H1 (cell line): ENCODE results near the gene PARP1. TPM values are rescaled to one million over a fixed set of nuclear protein-coding genes. Genes with fewer than 3 reads are reported as not detected.

Source experiments
- CTCF ChIA-PET: fragments of 300-600 bp; sonication (Branson Sonifier 250); formaldehyde crosslinking; loops from one replicate; lab custom pipeline; 2021; ENCODE audit not compliant: partially characterized antibody; lab: Charles Lee
- POLR2A ChIA-PET: fragments of 300-600 bp; sonication (Branson Sonifier 250); formaldehyde crosslinking; loops from one replicate; lab custom pipeline; 2021; ENCODE audit warnings: inconsistent platforms; ENCODE audit not compliant: partially characterized antibody; lab: Charles Lee
- DNase-seq, 2 experiments: peaks; one replicate each; pipeline versions ENCODE4 v3.0.0 to v3.0.0-alpha.2; 2010 to 2022; ENCODE audit warnings: low spot score in 2 of 2, low read depth in 1 of 2, mixed read lengths in 1 of 2
- FAIRE-seq: peaks from 2 replicates; lab custom pipeline; 2011; peaks lifted over from hg19 to GRCh38; lab: Jason Lieb, UNC
- H2AFZ ChIP-seq: 2 replicates; pipeline ENCODE4 v1.8.1; 2012; ENCODE audit warnings: low read length, inconsistent platforms
- H2AK5ac ChIP-seq: 2 replicates; pipeline ENCODE4 v1.6.1; 2013; ENCODE audit warnings: low read depth, low read length
- H2BK120ac ChIP-seq: replicated peaks from 2 replicates; pipeline ENCODE3; 2013; ENCODE audit warnings: low read depth, low read length, inconsistent platforms
- H2BK12ac ChIP-seq: 2 replicates; pipeline ENCODE4 v1.6.1; 2013; ENCODE audit warnings: low read depth, low read length
- H2BK15ac ChIP-seq: 2 replicates; pipeline ENCODE4 v1.6.1; 2013; ENCODE audit warnings: low read length
- H2BK20ac ChIP-seq: 2 replicates; pipeline ENCODE4 v1.6.1; 2013; ENCODE audit warnings: low read length
- H2BK5ac ChIP-seq: 2 replicates; pipeline ENCODE4 v1.6.1; 2013; ENCODE audit warnings: low read depth, low read length
- H3K14ac ChIP-seq: 2 replicates; pipeline ENCODE4 v1.6.1; 2013; ENCODE audit warnings: inconsistent platforms; ENCODE audit not compliant: insufficient read length
- H3K18ac ChIP-seq: 2 replicates; pipeline ENCODE4 v1.6.1; 2013; ENCODE audit warnings: low read length; ENCODE audit errors: extremely low read depth
- H3K23ac ChIP-seq: 2 replicates; pipeline ENCODE4 v1.6.1; 2013; ENCODE audit warnings: inconsistent platforms; ENCODE audit not compliant: insufficient read length
- H3K23me2 ChIP-seq: 2 replicates; pipeline ENCODE4 v1.6.1; 2013; ENCODE audit warnings: low read depth, low read length
- H3K27ac ChIP-seq: 2 replicates; pipeline ENCODE4 v1.6.1; 2011; ENCODE audit warnings: low read depth, low read length, inconsistent platforms
- H3K27me3 ChIP-seq, 4 experiments: replicated peaks in 1 of 4; 1 replicate in 1 of 4; 2 replicates in 3 of 4; pipeline versions ENCODE4 v1.6.1 to v1.8.1; 2011 to 2013; ENCODE audit warnings: low read length in 3 of 4, mild to moderate bottlenecking in 3 of 4, inconsistent platforms in 2 of 4, mixed read lengths in 2 of 4, moderate library complexity in 1 of 4; ENCODE audit not compliant: control insufficient read depth in 3 of 4, insufficient read depth in 3 of 4; ENCODE audit errors: extremely low read depth in 1 of 4
- H3K36me3 ChIP-seq, 4 experiments: 2 replicates each; pipeline versions ENCODE4 v1.6.1 to v1.8.1; 2011 to 2013; ENCODE audit warnings: mild to moderate bottlenecking in 4 of 4, low read length in 3 of 4, moderate library complexity in 2 of 4, control low read depth in 1 of 4, inconsistent platforms in 1 of 4; ENCODE audit not compliant: insufficient read depth in 4 of 4, control insufficient read depth in 2 of 4
- H3K4ac ChIP-seq: replicated peaks from 2 replicates; pipeline ENCODE3; 2013; ENCODE audit warnings: low read length, low read depth, mixed read lengths, inconsistent platforms; ENCODE audit not compliant: insufficient read length
- H3K4me1 ChIP-seq, 4 experiments: replicated peaks in 1 of 4; 1 replicate in 1 of 4; 2 replicates in 3 of 4; pipeline versions ENCODE4 v1.6.1 to v1.8.1; 2011 to 2013; ENCODE audit warnings: low read length in 3 of 4, inconsistent platforms in 2 of 4, mixed read lengths in 1 of 4; ENCODE audit not compliant: insufficient read depth in 4 of 4, control insufficient read depth in 3 of 4
- H3K4me2 ChIP-seq, 2 experiments: 2 replicates each; pipeline versions ENCODE4 v1.6.1 to v1.8.1; 2011 to 2013; ENCODE audit warnings: low read depth in 2 of 2, low read length in 2 of 2, control low read depth in 1 of 2, inconsistent platforms in 1 of 2, mild to moderate bottlenecking in 1 of 2; ENCODE audit not compliant: insufficient read depth in 1 of 2
- H3K4me3 ChIP-seq, 4 experiments: fragments of 200-600, 300-600 bp in 1 of 4; sonication (generic), shearing (Covaris generic), sonication (Bioruptor Twin) in 1 of 4; 2 replicates each; pipeline versions ENCODE4 v1.5.1 to v1.8.1; 2011 to 2016; ENCODE audit warnings: low read length in 4 of 4, low read depth in 3 of 4, control low read depth in 2 of 4, inconsistent platforms in 2 of 4, mild to moderate bottlenecking in 2 of 4, mixed read lengths in 1 of 4, moderate library complexity in 1 of 4; ENCODE audit not compliant: insufficient read depth in 2 of 4; ENCODE audit errors: extremely low read depth in 1 of 4
- H3K56ac ChIP-seq: replicated peaks from 2 replicates; pipeline ENCODE3; 2013; ENCODE audit warnings: low read depth, mild to moderate bottlenecking, mixed read lengths, low read length, inconsistent platforms; ENCODE audit not compliant: insufficient read length
- H3K79me1 ChIP-seq: 2 replicates; pipeline ENCODE4 v1.6.1; 2013; ENCODE audit warnings: low read depth, low read length, control low read depth
- H3K79me2 ChIP-seq, 2 experiments: 2 replicates each; pipeline versions ENCODE4 v1.6.1 to v1.8.1; 2012 to 2013; ENCODE audit warnings: low read length in 2 of 2, mild to moderate bottlenecking in 2 of 2, inconsistent platforms in 1 of 2; ENCODE audit not compliant: insufficient read depth in 2 of 2, control insufficient read depth in 1 of 2
- H3K9ac ChIP-seq, 4 experiments: replicated peaks in 1 of 4; 1 replicate in 1 of 4; 2 replicates in 3 of 4; pipeline versions ENCODE4 v1.6.1 to v1.8.1; 2011 to 2013; ENCODE audit warnings: low read depth in 3 of 4, low read length in 3 of 4, control low read depth in 2 of 4, mild to moderate bottlenecking in 2 of 4, moderate library complexity in 2 of 4, inconsistent platforms in 1 of 4; ENCODE audit errors: extremely low read depth in 1 of 4
- H3K9me3 ChIP-seq, 2 experiments: 2 replicates each; pipeline versions ENCODE4 v1.6.1 to v1.8.1; 2012 to 2013; ENCODE audit warnings: mild to moderate bottlenecking in 2 of 2, moderate library complexity in 2 of 2, control low read depth in 1 of 2, inconsistent platforms in 1 of 2, low read depth in 1 of 2, low read length in 1 of 2, mixed read lengths in 1 of 2; ENCODE audit not compliant: insufficient read depth in 2 of 2
- H4K20me1 ChIP-seq, 2 experiments: replicated peaks in 1 of 2; 2 replicates each; pipeline versions ENCODE3 to v1.8.1; 2011 to 2013; ENCODE audit warnings: inconsistent platforms in 2 of 2, low read length in 2 of 2, mild to moderate bottlenecking in 1 of 2; ENCODE audit not compliant: insufficient read depth in 2 of 2, control insufficient read depth in 1 of 2
- H4K5ac ChIP-seq: 2 replicates; pipeline ENCODE4 v1.6.1; 2013; ENCODE audit warnings: low read length, low read depth, mixed read lengths, inconsistent platforms; ENCODE audit not compliant: insufficient read length
- H4K8ac ChIP-seq: 2 replicates; pipeline ENCODE4 v1.8.0; 2013; ENCODE audit warnings: mild to moderate bottlenecking, moderate library complexity, low read length, inconsistent platforms; ENCODE audit not compliant: insufficient read depth; ENCODE audit errors: extremely low read depth
- H4K91ac ChIP-seq: replicated peaks from 2 replicates; pipeline ENCODE3; 2013; ENCODE audit warnings: low read length, mixed read lengths, inconsistent platforms; ENCODE audit not compliant: insufficient read length
- CTBP2 ChIP-seq: IDR thresholded peaks from 2 replicates; pipeline ENCODE4 v1.7.0; 2011; ENCODE audit warnings: borderline replicate concordance, mild to moderate bottlenecking, moderate library complexity, mixed read lengths, low read length; ENCODE audit not compliant: insufficient read depth, insufficient read length
- GTF2F1 ChIP-seq: IDR thresholded peaks from 2 replicates; pipeline ENCODE4 v1.6.1; 2012; ENCODE audit warnings: low read depth, low read length, improper control_type of control experiment, borderline replicate concordance
- JUN ChIP-seq: IDR thresholded peaks from 2 replicates; pipeline ENCODE4 v1.6.1; 2011; ENCODE audit warnings: low read depth, mild to moderate bottlenecking, improper control_type of control experiment, low read length
- KDM1A ChIP-seq: fragments of 200-600, 300-600 bp; sonication (generic); IDR thresholded peaks from 2 replicates; pipeline ENCODE4 v1.7.1; 2016; ENCODE audit warnings: mild to moderate bottlenecking, low read length, borderline replicate concordance
- KDM4A ChIP-seq: IDR thresholded peaks from one replicate; pipeline ENCODE4 v1.7.1; 2012; ENCODE audit warnings: low read depth, mild to moderate bottlenecking, moderate library complexity, low read length, inconsistent platforms; ENCODE audit not compliant: severe bottlenecking
- RBBP5 ChIP-seq: IDR thresholded peaks from 2 replicates; pipeline ENCODE4 v1.7.1; 2012; ENCODE audit warnings: low read depth, mild to moderate bottlenecking, inconsistent platforms, low read length, moderate library complexity, borderline replicate concordance
- SP2 ChIP-seq: IDR thresholded peaks from 2 replicates; pipeline ENCODE4 v1.6.1; 2012; ENCODE audit warnings: mild to moderate bottlenecking, low read length, inconsistent platforms
- SRF ChIP-seq: IDR thresholded peaks from 2 replicates; pipeline ENCODE4 v1.6.1; 2011; ENCODE audit warnings: mild to moderate bottlenecking, low read depth, low read length, moderate library complexity
- SUZ12 ChIP-seq: fragments of 200-600 bp; sonication (generic); IDR thresholded peaks from 2 replicates; pipeline ENCODE4 v1.6.1; 2012; ENCODE audit warnings: mild to moderate bottlenecking, inconsistent platforms, low read length, moderate library complexity, mixed read lengths
- TEAD4 ChIP-seq: IDR thresholded peaks from 2 replicates; pipeline ENCODE4 v1.6.1; 2012; ENCODE audit warnings: low read depth, low read length, inconsistent platforms, mixed read lengths
- WGBS, 2 experiments: shearing (Covaris generic) in 1 of 2; methylation state at CpG; one replicate each; pipeline versions ENCODE4 v1.1.6 to v1.1.7; 2013 to 2015; ENCODE audit warnings: low lambda C conversion rate in 2 of 2, mixed read lengths in 2 of 2, inconsistent platforms in 1 of 2, low coverage in 1 of 2, missing lambda C conversion rate in 1 of 2; ENCODE audit not compliant: insufficient replicate concordance in 2 of 2, insufficient coverage in 1 of 2, insufficient read length in 1 of 2; ENCODE audit errors: extremely low coverage in 1 of 2, missing lambda C conversion rate in 1 of 2; 5-methylcytosine and 5-hydroxymethylcytosine counted together
- polyA plus RNA-seq, 7 experiments: library from polyadenylated mRNA; depleted of rRNA in 3 of 7; stranded (reverse) in 5 of 7; unstranded in 2 of 7; fragments of >200 nt in 5 of 7; fragments of 200-250 nt in 2 of 7; gene quantifications; 1 replicate in 5 of 7; 2 replicates in 1 of 7; 4 replicates in 1 of 7; pipeline versions ENCODE4 v1.2.1 to v1.2.3, GENCODE V29; 2011 to 2013; ENCODE audit warnings: missing spikeins in 2 of 7, mixed read lengths in 2 of 7
- total RNA-seq: library from RNA; stranded (reverse); fragmentation: NEBNext Ultra II Directional; extraction: Animal tissue kit (Norgen Biotek cat#: 25700); gene quantifications from 2 replicates; pipeline ENCODE4 v1.2.1, GENCODE V29; 2021
- TF ChIP-seq, protein P1 (sequence below): IDR thresholded peaks from 2 replicates; pipeline ENCODE4 v1.6.1; 2012; ENCODE audit warnings: low read length, inconsistent platforms
- TF ChIP-seq, protein P2 (sequence below): IDR thresholded peaks from 2 replicates; pipeline ENCODE4 v1.6.1; 2012; ENCODE audit warnings: inconsistent platforms

Gene PARP1
- total and polyA plus RNA-seq, 2 of the 8 experiments (the other 6 are each of a cell fraction or from before 2014, with no cell fraction given), result 416 to 441 TPM

DNA sequence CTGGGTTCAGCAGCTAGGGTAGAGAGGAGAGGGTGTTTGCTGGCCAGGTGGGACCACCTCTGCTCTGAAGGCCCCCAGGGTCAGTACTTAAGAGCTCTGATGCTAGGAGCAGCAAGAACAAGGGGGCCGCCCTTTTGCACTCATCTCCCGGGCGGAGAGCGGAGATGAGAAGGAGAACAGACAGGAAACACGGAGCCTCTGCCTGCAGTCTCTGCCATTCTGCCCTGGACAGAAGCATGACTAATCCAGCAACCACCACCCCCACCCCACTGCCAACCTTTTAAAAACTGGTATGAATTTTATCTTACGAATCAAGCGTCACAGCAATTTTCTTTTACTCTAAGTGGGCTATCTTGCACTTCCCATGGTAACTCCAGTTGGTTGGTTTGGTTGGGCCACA is 34.5 kb downstream of the PARP1 start:
- H2AFZ ChIP-seq, result no peak overlapping the region
- no peak overlapping the region for H2BK15ac ChIP-seq
- 77% methylated on average over 7 of the region's 7 CpGs; no CpG with 5 or more reads in 1 of the 2 experiments for WGBS, 2 experiments
- no peak overlapping the region for H2BK120ac ChIP-seq
- no peaks in the 10 kb centered on the region for H3K9me3 ChIP-seq
- no peak overlapping the region for H2BK20ac ChIP-seq
- peaks cover 0 to 20% of the 10 kb centered on the region in 2 experiments; a peak in 2 of 4 replicates for H3K79me2 ChIP-seq
- H3K4me2 ChIP-seq, result no peak overlapping the region
- H3K27ac ChIP-seq, result no peak overlapping the region
- H4K5ac ChIP-seq, result no peak overlapping the region
- no peak overlapping the region for H3K14ac ChIP-seq
- H3K56ac ChIP-seq, result no peak overlapping the region
- H3K4ac ChIP-seq, result no peak overlapping the region
- ChIA-PET CTCF (interaction anchor here (0.9 to 1.5 kb wide), 3 partner anchors 13 to 30 kb away, joined by 3 to 7 read pairs (median 3); no protein-coding TSS in a partner anchor), POLR2A (interaction anchor here (1.1 to 2.1 kb wide), 3 partner anchors 9 to 33 kb away, joined by 3 to 4 read pairs (median 4); no protein-coding TSS in a partner anchor)
- no peak overlapping the region for H2AK5ac ChIP-seq
- no peaks in the 10 kb centered on the region for H3K4me1 ChIP-seq
- H4K91ac ChIP-seq, result no peak overlapping the region
- no peaks in the 10 kb centered on the region for H3K23me2 ChIP-seq
- FAIRE-seq, result no peak
- H4K20me1 ChIP-seq, result peaks cover 1 to 11% of the 10 kb centered on the region in 2 experiments
- H2BK5ac ChIP-seq, result no peak overlapping the region
- peaks cover 46 to 95% (median 88%) of the 10 kb centered on the region in 4 experiments for H3K36me3 ChIP-seq
- H3K9ac ChIP-seq, result no peak overlapping the region
- DNase-seq, result no peak
- H2BK12ac ChIP-seq, result no peak overlapping the region
- no peak overlapping the region for H3K23ac ChIP-seq
- H3K18ac ChIP-seq, result no peak overlapping the region
- no peaks in the 10 kb centered on the region for H3K27me3 ChIP-seq
- H3K4me3 ChIP-seq, result no peak overlapping the region
- no peak overlapping the region for H4K8ac ChIP-seq
- H3K79me1 ChIP-seq, result no peaks in the 10 kb centered on the region
- no peak for TF ChIP-seq TEAD4
- TF ChIP-seq GTF2F1, result no peak
- TF ChIP-seq SRF, result no peak
- TF ChIP-seq RBBP5, result no peak
- TF ChIP-seq, protein P1, sequence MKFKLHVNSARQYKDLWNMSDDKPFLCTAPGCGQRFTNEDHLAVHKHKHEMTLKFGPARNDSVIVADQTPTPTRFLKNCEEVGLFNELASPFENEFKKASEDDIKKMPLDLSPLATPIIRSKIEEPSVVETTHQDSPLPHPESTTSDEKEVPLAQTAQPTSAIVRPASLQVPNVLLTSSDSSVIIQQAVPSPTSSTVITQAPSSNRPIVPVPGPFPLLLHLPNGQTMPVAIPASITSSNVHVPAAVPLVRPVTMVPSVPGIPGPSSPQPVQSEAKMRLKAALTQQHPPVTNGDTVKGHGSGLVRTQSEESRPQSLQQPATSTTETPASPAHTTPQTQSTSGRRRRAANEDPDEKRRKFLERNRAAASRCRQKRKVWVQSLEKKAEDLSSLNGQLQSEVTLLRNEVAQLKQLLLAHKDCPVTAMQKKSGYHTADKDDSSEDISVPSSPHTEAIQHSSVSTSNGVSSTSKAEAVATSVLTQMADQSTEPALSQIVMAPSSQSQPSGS, result no peak
- TF ChIP-seq KDM1A, result no peak
- TF ChIP-seq KDM4A, result no peak
- TF ChIP-seq SUZ12, result no peak
- TF ChIP-seq SP2, result no peak
- no peak for TF ChIP-seq CTBP2
- TF ChIP-seq, protein P2, sequence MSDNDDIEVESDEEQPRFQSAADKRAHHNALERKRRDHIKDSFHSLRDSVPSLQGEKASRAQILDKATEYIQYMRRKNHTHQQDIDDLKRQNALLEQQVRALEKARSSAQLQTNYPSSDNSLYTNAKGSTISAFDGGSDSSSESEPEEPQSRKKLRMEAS, result no peak
- TF ChIP-seq JUN, result no peak
